ENCODE results near the gene PHOX2B.

- TF ChIP-seq POLR2AphosphoS5 (IDR thresholded peaks at IDR 0.05; ENCODE audit: low read depth, low read length) (no peak), CTCF (IDR thresholded peaks at IDR 0.05 in 2 of 3, conservative IDR thresholded peaks at IDR 0.05 in 1 of 3; ENCODE audit: borderline replicate concordance in 1 of 3, insufficient read depth in 1 of 3, low read depth in 2 of 3, low read length in 2 of 3) (no peak), YY1 (IDR thresholded peaks at IDR 0.05; ENCODE audit: extremely low read depth, insufficient replicate concordance, low read depth, low read length) (no peak), SRF (IDR thresholded peaks at IDR 0.05; ENCODE audit: low read depth) (no peak), EZH2 (IDR thresholded peaks at IDR 0.05) (no peak), POLR2A (IDR thresholded peaks at IDR 0.05; ENCODE audit: borderline replicate concordance, extremely low read depth, insufficient read depth, insufficient read length) (no peak), CEBPB (IDR thresholded peaks at IDR 0.05; ENCODE audit: low read depth) (no peak), RAD21 (IDR thresholded peaks at IDR 0.05; ENCODE audit: low read depth) (no peak), TCF7L2 (IDR thresholded peaks at IDR 0.05; ENCODE audit: borderline replicate concordance, extremely low read depth, insufficient read depth, insufficient read length) (no peak)
These were observed 16.9 kb downstream of the PHOX2B start for GRCh38 chr4:41731569-41732126.

All from HCT116 (cell line).